Heart right ventricle (tissue), 16 donors: Measurements from ENCODE around the gene FAF2. TPM values are rescaled to one million over a fixed set of nuclear protein-coding genes. Genes with fewer than 3 reads are reported as not detected.

ENCODE experiments used
- ATAC-seq, 8 donors: fragments of 200-7000 bp; cut with Tn5 transposase; one replicate each; pipeline ENCODE4 v1.9.1; 2020; ENCODE audit warnings: mild to moderate bottlenecking in 8 of 8, moderate library complexity in 8 of 8, moderate number of reproducible peaks in 1 of 8
- DNase-seq, 2 donors: peaks; one replicate each; pipeline ENCODE4 v3.0.0-alpha.2; 2020
- H3K27ac ChIP-seq, 10 donors: fragments of 200-600 bp; sonication (generic) in 2 of 10; one replicate each; pipeline versions ENCODE4 v1.5.0 to v1.8.0; 2020 to 2022; ENCODE audit warnings: mild to moderate bottlenecking in 3 of 10
- H3K27me3 ChIP-seq, 7 donors: fragments of 200-600 bp; one replicate each; pipeline ENCODE4 v1.8.0; 2021 to 2022; ENCODE audit warnings: mild to moderate bottlenecking in 2 of 7
- H3K36me3 ChIP-seq, 9 donors: fragments of 200-600 bp; sonication (generic) in 1 of 9; one replicate each; pipeline versions ENCODE4 v1.5.0 to v1.8.0; 2020 to 2022; ENCODE audit warnings: mild to moderate bottlenecking in 2 of 9
- H3K4me1 ChIP-seq, 9 donors: fragments of 200-600 bp; sonication (generic) in 1 of 9; one replicate each; pipeline versions ENCODE4 v1.5.0 to v1.8.0; 2020 to 2022; ENCODE audit warnings: mild to moderate bottlenecking in 4 of 9
- H3K4me3 ChIP-seq, 10 donors: fragments of 200-600 bp; sonication (generic) in 2 of 10; one replicate each; pipeline versions ENCODE4 v1.5.0 to v1.8.0; 2020 to 2022; ENCODE audit warnings: mild to moderate bottlenecking in 7 of 10, moderate library complexity in 2 of 10
- H3K9me3 ChIP-seq, 11 donors: fragments of 200-600 bp in 10 of 11; sonication (generic) in 2 of 11; one replicate each; pipeline versions ENCODE4 v1.5.0 to v1.8.0; 2013 to 2022; ENCODE audit warnings: mild to moderate bottlenecking in 2 of 11, control low read depth in 1 of 11, moderate library complexity in 1 of 11
- WGBS, 2 donors: extraction: QIAGEN DNeasy Blood & Tissue Kit; methylation state at CpG; one replicate each; pipeline ENCODE4 v1.1.7; 2013; ENCODE audit warnings: inconsistent platforms in 1 of 2; 5-methylcytosine and 5-hydroxymethylcytosine counted together
- intact Hi-C, 10 donors: fragments of 100-400 bp; cut with DNase I; formaldehyde crosslinking; loops; one replicate each; pipeline versions ENCODE4 v1.11.1 to v1.14.2; 2022
- polyA plus RNA-seq, 2 donors: library from polyadenylated mRNA; stranded (reverse); fragments of 200-250 nt; gene quantifications; one replicate each; pipeline ENCODE4 v1.2.3, GENCODE V29; 2013
- total RNA-seq, 10 donors: library from RNA; stranded (reverse); fragmentation: NEBNext Ultra II Directional in 3 of 10; extraction: Animal tissue kit (Norgen Biotek cat#: 25700) in 3 of 10; gene quantifications; one replicate each; pipeline versions ENCODE4 v1.2.1 to v1.2.4, GENCODE V29; 2021 to 2023
- TF ChIP-seq, protein P1 (sequence below), 9 donors: fragments of 200-600 bp; sonication (generic) in 2 of 9; IDR thresholded peaks; one replicate each; pipeline versions ENCODE4 v1.5.0 to v1.8.0; 2021 to 2022; ENCODE audit warnings: antibody characterized with exemption in 9 of 9, mild to moderate bottlenecking in 5 of 9, moderate library complexity in 1 of 9
- donor health status: Arrhythmogenic right ventricular cardiomyopathy.
- donor health status: ischemic (EF 13 %, LVEDD 7.1; RV severe dilation, severe dysfunction).
- donor health status: healthy with polysubstance abuse.
- donor health status: DM: no; HTN: yes; CAD: no.
- donor health status: DM: no; HTN: no; CAD: no.
- donor health status: ischemic (EF 25% LVEDD 6.9; RV normal size, moderate dysfunction).
- donor health status: ischemic (EF 25% LVEDD 5.7; RV mildly dilated, moderate dysfunction).
- donor health status: healthy.
- donor health status: DM: yes; HTN: yes; CAD: no.
- donor health status: Ischemic cardiomyopathy.
- donor health status: ischemic (EF 35%, LVEDD 5.7; RV mildly dilated, moderate dysfunction).
- donor health status: nonischemic (EF 11% LVEDD 7.7; RV severe dilation, severe dysfunction).
- donor health status: DM: yes; HTN: yes; CAD: no.
- donor health status: PGD.
- donor health status: ischemic (EF 29% LVEDD 5.4; RV normal size, mild dysfunction).
- donor health status: nonischemic (EF 23%, LVEDD 6.1; RV moderate dilation, normal function).

FAF2 gene
- total and polyA plus RNA-seq, 12 donors, result 10.1 to 19.9 (median 14.6) TPM

DNA sequence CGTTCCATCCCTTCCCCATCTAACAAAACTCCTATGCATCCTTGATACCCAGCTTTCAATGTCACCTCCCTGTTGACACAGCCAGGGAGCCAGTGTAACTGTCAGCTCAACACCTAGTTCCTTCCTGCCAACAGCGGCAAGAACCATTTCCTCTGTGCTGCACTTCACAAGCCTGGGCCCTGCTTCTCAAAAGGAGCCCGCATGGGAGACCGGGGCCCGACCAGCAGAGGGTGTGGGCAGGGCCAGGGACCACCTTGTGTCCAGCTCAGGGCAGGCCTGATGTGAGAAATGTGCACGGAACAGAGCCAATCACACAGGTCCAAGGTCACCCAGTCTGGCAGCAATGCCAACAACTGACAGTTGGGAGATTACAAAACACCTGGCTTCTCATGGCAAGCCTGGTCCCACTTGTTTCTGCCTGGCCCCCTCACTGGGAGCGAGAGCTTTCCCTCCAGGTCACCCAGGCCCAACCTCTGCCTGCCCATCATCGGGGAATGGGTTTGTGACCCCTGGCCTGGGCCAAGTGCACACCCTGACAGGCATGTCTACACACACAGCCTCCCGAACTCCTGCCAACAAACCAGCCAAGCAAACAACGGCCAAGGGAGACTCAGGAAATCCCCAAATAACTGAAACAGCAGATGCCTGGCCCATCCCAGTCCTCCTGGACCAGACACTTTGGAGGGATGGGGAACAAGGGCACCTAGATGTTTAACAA, 85.9 kb downstream of the FAF2 start:
- intact Hi-C loops, result loop anchor here in 5 of 10 donors (10.0 kb wide), 2 partner anchors 119 to 149 kb away; partner anchors contain the start of genes CLTB (in 5 of the 5), HIGD2A (in 1 of the 5) and NOP16 (in 1 of the 5)
- DNase-seq (peak in 1 of 2 donors; percentile 34), ATAC-seq (no peak)
- Histone ChIP-seq H3K36me3 (peaks cover 0 to 31% (median 15%) of the 10 kb centered on the region in 9 donors), H3K27me3 (no peaks in the 10 kb centered on the region), H3K4me1 (peaks cover 26 to 79% (median 70%) of the 10 kb centered on the region in 9 donors), H3K4me3 (peak overlapping the region in 6 of 10 donors; percentile 14 to 89 (median 82)), H3K27ac (peak overlapping the region in 9 of 10 donors; percentile 94 to 100 (median 97)), H3K9me3 (no peaks in the 10 kb centered on the region)
- TF ChIP-seq, protein P1, sequence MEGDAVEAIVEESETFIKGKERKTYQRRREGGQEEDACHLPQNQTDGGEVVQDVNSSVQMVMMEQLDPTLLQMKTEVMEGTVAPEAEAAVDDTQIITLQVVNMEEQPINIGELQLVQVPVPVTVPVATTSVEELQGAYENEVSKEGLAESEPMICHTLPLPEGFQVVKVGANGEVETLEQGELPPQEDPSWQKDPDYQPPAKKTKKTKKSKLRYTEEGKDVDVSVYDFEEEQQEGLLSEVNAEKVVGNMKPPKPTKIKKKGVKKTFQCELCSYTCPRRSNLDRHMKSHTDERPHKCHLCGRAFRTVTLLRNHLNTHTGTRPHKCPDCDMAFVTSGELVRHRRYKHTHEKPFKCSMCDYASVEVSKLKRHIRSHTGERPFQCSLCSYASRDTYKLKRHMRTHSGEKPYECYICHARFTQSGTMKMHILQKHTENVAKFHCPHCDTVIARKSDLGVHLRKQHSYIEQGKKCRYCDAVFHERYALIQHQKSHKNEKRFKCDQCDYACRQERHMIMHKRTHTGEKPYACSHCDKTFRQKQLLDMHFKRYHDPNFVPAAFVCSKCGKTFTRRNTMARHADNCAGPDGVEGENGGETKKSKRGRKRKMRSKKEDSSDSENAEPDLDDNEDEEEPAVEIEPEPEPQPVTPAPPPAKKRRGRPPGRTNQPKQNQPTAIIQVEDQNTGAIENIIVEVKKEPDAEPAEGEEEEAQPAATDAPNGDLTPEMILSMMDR (IDR thresholded peaks at IDR 0.05), result peak in 2 of 9 donors; percentile 6 to 10
- WGBS, 2 donors, result 7% methylated on average over 10 of the region's 10 CpGs

DNA sequence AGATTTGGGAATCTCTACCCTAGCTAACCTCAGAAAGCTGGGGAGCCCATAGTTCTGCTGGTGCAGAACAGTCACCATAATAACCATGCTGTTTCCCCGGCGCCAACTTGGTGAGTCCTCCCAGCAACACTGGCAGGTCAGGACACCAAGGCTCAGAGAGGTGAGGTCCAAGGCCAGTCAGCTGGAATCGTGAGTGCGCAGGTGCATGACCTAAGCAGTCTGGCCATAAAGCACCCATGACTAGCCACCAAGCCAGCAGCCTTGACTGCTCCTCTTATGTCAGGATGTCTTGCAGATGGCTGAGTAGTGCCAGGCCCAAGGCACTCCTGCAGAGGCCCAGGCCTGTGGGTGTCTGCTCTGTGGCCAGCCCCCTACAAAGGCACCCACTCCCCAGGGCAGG, 86.5 kb downstream of the FAF2 start:
- no peak for DNase-seq
- intact Hi-C loops, result loop anchor here in 5 of 10 donors (5.0 to 10.0 kb wide), 3 partner anchors 87 to 150 kb away; partner anchors contain the start of genes CLTB (in 5 of the 5), FAF2 (in 1 of the 5), HIGD2A (in 1 of the 5) and NOP16 (in 1 of the 5)

DNA sequence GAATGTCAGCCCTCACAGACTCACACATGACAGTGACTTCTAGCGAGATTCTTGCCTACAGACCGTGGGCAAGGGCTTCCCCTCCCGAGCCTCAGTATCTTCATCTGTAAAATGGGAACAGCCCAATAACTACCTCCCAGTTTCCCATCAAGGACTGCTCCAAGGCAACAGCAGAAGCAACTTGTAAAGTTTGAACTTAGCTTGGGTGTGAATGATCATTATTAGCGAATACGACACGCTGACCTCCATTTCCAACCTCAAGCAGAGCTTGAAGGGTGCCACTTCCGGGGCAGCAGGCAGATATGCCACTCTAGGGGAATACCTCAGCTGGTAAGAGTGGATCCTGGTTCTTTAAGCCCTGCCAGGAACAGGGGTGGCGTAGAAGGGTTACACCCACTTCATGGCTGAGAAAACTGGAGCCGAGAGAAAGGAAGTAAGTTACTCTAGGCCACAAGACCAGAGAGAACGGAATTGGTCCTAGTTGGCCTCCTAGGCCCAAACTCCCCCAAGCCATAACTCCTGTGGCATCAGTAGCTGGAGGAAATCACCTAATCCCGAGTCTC, 87.0 kb downstream of the FAF2 start:
- H3K4me3 ChIP-seq, result peak overlapping the region; percentile 51 to 96 (median 84)
- DNase-seq (no peak), ATAC-seq (no peak)
- H3K4me1 ChIP-seq, result peaks cover 26 to 80% (median 73%) of the 10 kb centered on the region in 9 donors
- peak overlapping the region; percentile 90 to 100 (median 97) for H3K27ac ChIP-seq
- no peaks in the 10 kb centered on the region for H3K9me3 ChIP-seq
- intact Hi-C loops, result loop anchor here in 5 of 10 donors (5.0 to 10.0 kb wide), 3 partner anchors 88 to 150 kb away; partner anchors contain the start of genes CLTB (in 5 of the 5), FAF2 (in 1 of the 5), HIGD2A (in 1 of the 5) and NOP16 (in 1 of the 5)
- H3K27me3 ChIP-seq, result no peaks in the 10 kb centered on the region
- TF ChIP-seq, protein P1 (IDR thresholded peaks at IDR 0.05), result no peak
- 43% methylated on average over 11 of the region's 11 CpGs for WGBS, 2 donors
- peaks cover 0 to 21% (median 6%) of the 10 kb centered on the region in 9 donors for H3K36me3 ChIP-seq

More for the DNA sequence above, 86.5 kb downstream of the FAF2 start:
- H3K4me1 ChIP-seq, result peaks cover 26 to 79% (median 73%) of the 10 kb centered on the region in 9 donors
- peak overlapping the region in 7 of 10 donors; percentile 60 to 95 (median 84) for H3K4me3 ChIP-seq
- WGBS, 2 donors, result 71 to 74% methylated on average over 4 of the region's 4 CpGs
- TF ChIP-seq, protein P1 (IDR thresholded peaks at IDR 0.05), result no peak
- peaks cover 0 to 25% (median 9%) of the 10 kb centered on the region in 9 donors for H3K36me3 ChIP-seq
- H3K27me3 ChIP-seq, result no peaks in the 10 kb centered on the region
- H3K27ac ChIP-seq, result peak overlapping the region in 9 of 10 donors; percentile 94 to 100 (median 97)
- no peak for ATAC-seq
- H3K9me3 ChIP-seq, result no peaks in the 10 kb centered on the region

DNA sequence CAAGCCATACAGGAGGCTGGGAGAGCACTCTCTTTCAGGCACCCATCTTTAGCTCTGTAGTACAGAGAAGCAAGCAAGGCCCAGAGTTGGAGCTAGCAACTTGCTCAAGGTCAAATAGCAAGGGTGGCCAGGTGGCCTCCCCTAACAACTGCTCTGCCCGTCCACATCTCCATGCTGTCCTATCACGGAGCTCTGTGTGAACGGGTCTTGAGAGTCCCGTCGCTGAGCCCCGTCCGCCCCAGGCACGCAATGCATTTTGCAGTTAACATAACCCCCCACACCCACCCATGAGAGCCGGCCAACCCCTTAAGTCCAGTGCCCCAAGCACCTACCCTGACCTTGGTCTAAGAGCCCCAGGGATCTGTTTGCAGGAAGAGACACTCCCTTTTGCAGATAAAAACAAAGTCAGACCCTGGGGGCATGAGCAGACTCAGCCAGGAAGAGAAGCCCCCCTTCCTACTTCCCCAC, 87.5 kb downstream of the FAF2 start:
- H3K4me1 ChIP-seq, result peaks cover 24 to 80% (median 69%) of the 10 kb centered on the region in 9 donors
- no peak for DNase-seq

More for the DNA sequence above, 87.5 kb downstream of the FAF2 start:
- TF ChIP-seq, protein P1 (IDR thresholded peaks at IDR 0.05), result no peak
- H3K4me3 ChIP-seq, result peak overlapping the region; percentile 51 to 96 (median 84)
- intact Hi-C loops, result loop anchor here in 6 of 10 donors (2.0 to 10.0 kb wide), 4 partner anchors 87 to 151 kb away; partner anchors contain the start of genes CLTB (in 5 of the 6), FAF2 (in 3 of the 6), HIGD2A (in 1 of the 6) and NOP16 (in 1 of the 6)
- peaks cover 0 to 15% (median 6%) of the 10 kb centered on the region in 9 donors for H3K36me3 ChIP-seq
- 4 to 5% methylated on average over 9 of the region's 9 CpGs for WGBS, 2 donors
- no peaks in the 10 kb centered on the region for H3K9me3 ChIP-seq
- ATAC-seq, result no peak
- H3K27ac ChIP-seq, result peak overlapping the region; percentile 90 to 100 (median 97)
- H3K27me3 ChIP-seq, result no peaks in the 10 kb centered on the region
